HepG2 (cell line): Measurements from ENCODE around the gene RIMOC1. TPM values are rescaled to one million over a fixed set of nuclear protein-coding genes. Genes with fewer than 3 reads are reported as not detected.

Source experiments
- ATAC-seq: fragments of 200-7000 bp; cut with Tn5 transposase; 3 replicates; pipeline ENCODE4 v1.9.1; 2020; ENCODE audit warnings: mild to moderate bottlenecking, moderate library complexity
- BruUV-seq: library from RNA; stranded (reverse); fragments of 400-500 nt; replicated peaks from 2 replicates; lab custom pipeline; 2021; lab: Mats Ljungman, UMichigan
- CTCF ChIA-PET: fragments of 300-600 bp; formaldehyde crosslinking; extraction: SDS; loops from one replicate; lab custom pipeline; 2021; ENCODE audit warnings: low total read pairs, inconsistent platforms, low intra/inter-chr PET ratio; lab: Yijun Ruan, JAX
- POLR2A ChIA-PET: fragments of 350-600 bp; sonication (Branson Sonifier 250); formaldehyde crosslinking; loops from one replicate; lab custom pipeline; 2020; ENCODE audit warnings: antibody characterized with exemption, inconsistent platforms; lab: Yijun Ruan, JAX
- DNase-seq: peaks from one replicate; pipeline ENCODE4 v3.0.0-alpha.2; 2015; ENCODE audit warnings: low spot score
- FAIRE-seq: peaks from 3 replicates; lab custom pipeline; 2011; peaks lifted over from hg19 to GRCh38; lab: Jason Lieb, UNC
- H2AFZ ChIP-seq: one replicate; pipeline ENCODE4 v1.6.1; 2011; ENCODE audit warnings: low read length, inconsistent platforms
- H3K27ac ChIP-seq: fragments of 300-600 bp; 3 replicates; pipeline ENCODE4 v1.8.0; 2011; ENCODE audit warnings: mixed run types, mild to moderate bottlenecking, mixed read lengths, low read length, inconsistent platforms; ENCODE audit not compliant: insufficient read depth; ENCODE audit errors: extremely low read length
- H3K27me3 ChIP-seq, 2 experiments: fragments of 200-600 bp in 1 of 2; 2 replicates in 1 of 2; 3 replicates in 1 of 2; pipeline versions ENCODE4 v1.6.0 to v1.8.0; 2011; ENCODE audit warnings: low read length in 2 of 2, mild to moderate bottlenecking in 2 of 2, moderate library complexity in 2 of 2, inconsistent platforms in 1 of 2; ENCODE audit not compliant: insufficient read depth in 2 of 2, control insufficient read depth in 1 of 2
- H3K36me3 ChIP-seq, 2 experiments: fragments of 200-600 bp in 1 of 2; replicated peaks in 1 of 2; 2 replicates in 1 of 2; 3 replicates in 1 of 2; pipeline versions ENCODE4 v1.5.1 to v1.8.0; 2011; ENCODE audit warnings: low read length in 2 of 2, inconsistent platforms in 1 of 2; ENCODE audit not compliant: insufficient read depth in 2 of 2, control insufficient read depth in 1 of 2
- H3K4me1 ChIP-seq: 2 replicates; pipeline ENCODE4 v1.5.1; 2012; ENCODE audit warnings: low read length, inconsistent platforms; ENCODE audit not compliant: insufficient read depth
- H3K4me2 ChIP-seq: 2 replicates; pipeline ENCODE4 v1.6.0; 2011; ENCODE audit warnings: low read depth, low read length, inconsistent platforms
- H3K4me3 ChIP-seq, 3 experiments: fragments of 200-600 bp in 1 of 3; sonication (generic), shearing (Covaris generic) in 1 of 3; replicated peaks in 1 of 3; 2 replicates each; pipeline ENCODE4 v1.5.1; 2011 to 2016; ENCODE audit warnings: low read length in 3 of 3, inconsistent platforms in 2 of 3, low read depth in 2 of 3, mild to moderate bottlenecking in 2 of 3, control low read depth in 1 of 3, mixed read lengths in 1 of 3; ENCODE audit not compliant: insufficient read depth in 1 of 3
- H3K79me2 ChIP-seq: one replicate; pipeline ENCODE4 v1.6.1; 2011; ENCODE audit warnings: low read length, inconsistent platforms; ENCODE audit not compliant: insufficient read depth
- H3K9ac ChIP-seq: 2 replicates; pipeline ENCODE4 v1.6.0; 2011; ENCODE audit warnings: mild to moderate bottlenecking, low read depth, low read length, inconsistent platforms; ENCODE audit not compliant: insufficient read depth
- H3K9me3 ChIP-seq: 2 replicates; pipeline ENCODE4 v1.5.1; 2012; ENCODE audit warnings: mild to moderate bottlenecking, low read length
- H4K20me1 ChIP-seq: 2 replicates; pipeline ENCODE4 v1.6.0; 2011; ENCODE audit warnings: inconsistent platforms, mild to moderate bottlenecking, low read length, moderate library complexity; ENCODE audit not compliant: insufficient read depth
- AKAP8 ChIP-seq: sonication (generic); formaldehyde crosslinking; IDR thresholded peaks from 2 replicates; pipeline ENCODE4 v1.5.1; 2020; ENCODE audit warnings: mild to moderate bottlenecking, missing genetic modification reagents
- FOXC1 ChIP-seq: sonication (generic); formaldehyde crosslinking; IDR thresholded peaks from 2 replicates; pipeline ENCODE4 v1.8.0; 2022; ENCODE audit warnings: mild to moderate bottlenecking, missing genetic modification reagents, borderline replicate concordance
- PHF8 ChIP-seq: sonication (generic); formaldehyde crosslinking; IDR thresholded peaks from 2 replicates; pipeline ENCODE4 v1.5.0; 2020; ENCODE audit warnings: missing genetic modification reagents
- REXO4 ChIP-seq: sonication (generic); formaldehyde crosslinking; IDR thresholded peaks from 2 replicates; pipeline ENCODE4 v1.8.0; 2022; ENCODE audit warnings: missing genetic modification reagents, mild to moderate bottlenecking, borderline replicate concordance
- SP4 ChIP-seq: sonication (generic); formaldehyde crosslinking; IDR thresholded peaks from 2 replicates; pipeline ENCODE4 v1.8.1; 2023; ENCODE audit warnings: mild to moderate bottlenecking, missing genetic modification reagents
- ZEB1 ChIP-seq: IDR thresholded peaks from 2 replicates; pipeline ENCODE4 v1.6.1; 2012; ENCODE audit warnings: mild to moderate bottlenecking, low read depth, inconsistent platforms; ENCODE audit not compliant: insufficient replicate concordance
- ZNF10 ChIP-seq: sonication (generic); formaldehyde crosslinking; IDR thresholded peaks from 2 replicates; pipeline ENCODE4 v1.4.0; 2020; ENCODE audit warnings: mild to moderate bottlenecking, low read depth, missing genetic modification reagents, borderline replicate concordance
- ZNF136 ChIP-seq: sonication (generic); formaldehyde crosslinking; IDR thresholded peaks from 2 replicates; pipeline ENCODE4 v1.8.1; 2022; ENCODE audit warnings: low read depth, mild to moderate bottlenecking, moderate library complexity, missing genetic modification reagents
- ZNF318 ChIP-seq: sonication (generic); formaldehyde crosslinking; IDR thresholded peaks from 2 replicates; pipeline ENCODE4 v1.4.0; 2020; ENCODE audit warnings: mild to moderate bottlenecking, missing genetic modification reagents
- ZNF484 ChIP-seq: sonication (generic); formaldehyde crosslinking; IDR thresholded peaks from 2 replicates; pipeline ENCODE4 v1.5.1; 2020; ENCODE audit warnings: mild to moderate bottlenecking, low read depth, missing genetic modification reagents, borderline replicate concordance
- ZNF572 ChIP-seq: sonication (generic); formaldehyde crosslinking; IDR thresholded peaks from 2 replicates; pipeline ENCODE4 v1.5.1; 2020; ENCODE audit warnings: mild to moderate bottlenecking, missing genetic modification reagents
- ZNF768 ChIP-seq: sonication (generic); formaldehyde crosslinking; IDR thresholded peaks from 2 replicates; pipeline ENCODE4 v1.4.0; 2020; ENCODE audit warnings: missing genetic modification reagents
- ZNF777 ChIP-seq: sonication (generic); formaldehyde crosslinking; IDR thresholded peaks from 2 replicates; pipeline ENCODE4 v1.4.0; 2020; ENCODE audit warnings: missing genetic modification reagents
- in situ Hi-C: cut with HindIII; loops from 2 replicates; pipeline ENCODE4 v1.10.0; 2017; ENCODE audit warnings: low pct_unique_long_range_greater_than_20kb; ENCODE audit not compliant: extremely low pct_ligation_motif_present
- intact Hi-C: fragments of 100-400 bp; cut with micrococcal nuclease; formaldehyde crosslinking; loops from one replicate; pipeline ENCODE4 v1.10.0; 2022; ENCODE audit not compliant: unreplicated experiment
- polyA plus RNA-seq, 8 experiments: library from polyadenylated mRNA; depleted of rRNA in 3 of 8; stranded (reverse) in 7 of 8; unstranded in 1 of 8; fragments of >200 nt; fragmentation: Illumina TruSeq in 4 of 8; extraction: Trizol in 4 of 8; gene quantifications; 2 replicates each; pipeline versions ENCODE4 v1.2.1 to v1.2.3, GENCODE V29; 2011 to 2016; ENCODE audit warnings: low read depth in 4 of 8, missing spikeins in 1 of 8, mixed read lengths in 1 of 8; ENCODE audit not compliant: insufficient read depth in 1 of 8
- total RNA-seq, 5 experiments: library from RNA; depleted of rRNA; stranded (reverse); fragments of >200 nt; fragmentation: Illumina TruSeq; extraction: Trizol; gene quantifications; 2 replicates each; pipeline ENCODE4 v1.2.3, GENCODE V29; 2016; ENCODE audit warnings: low read depth in 1 of 5
- TF ChIP-seq, protein P1 (sequence below): sonication (generic); formaldehyde crosslinking; conservative IDR thresholded peaks from 2 replicates; pipeline ENCODE4 v1.8.0; 2022; ENCODE audit warnings: low read depth, missing genetic modification reagents
- TF ChIP-seq, protein P2 (sequence below): sonication (generic); formaldehyde crosslinking; IDR thresholded peaks from 2 replicates; pipeline ENCODE4 v1.4.0; 2020; ENCODE audit warnings: mild to moderate bottlenecking, missing genetic modification reagents

RIMOC1 gene
- total and polyA plus RNA-seq, 2 of the 13 experiments (the other 11 are each of a cell fraction or from before 2014, with no cell fraction given), result 16.3 to 16.9 TPM

DNA sequence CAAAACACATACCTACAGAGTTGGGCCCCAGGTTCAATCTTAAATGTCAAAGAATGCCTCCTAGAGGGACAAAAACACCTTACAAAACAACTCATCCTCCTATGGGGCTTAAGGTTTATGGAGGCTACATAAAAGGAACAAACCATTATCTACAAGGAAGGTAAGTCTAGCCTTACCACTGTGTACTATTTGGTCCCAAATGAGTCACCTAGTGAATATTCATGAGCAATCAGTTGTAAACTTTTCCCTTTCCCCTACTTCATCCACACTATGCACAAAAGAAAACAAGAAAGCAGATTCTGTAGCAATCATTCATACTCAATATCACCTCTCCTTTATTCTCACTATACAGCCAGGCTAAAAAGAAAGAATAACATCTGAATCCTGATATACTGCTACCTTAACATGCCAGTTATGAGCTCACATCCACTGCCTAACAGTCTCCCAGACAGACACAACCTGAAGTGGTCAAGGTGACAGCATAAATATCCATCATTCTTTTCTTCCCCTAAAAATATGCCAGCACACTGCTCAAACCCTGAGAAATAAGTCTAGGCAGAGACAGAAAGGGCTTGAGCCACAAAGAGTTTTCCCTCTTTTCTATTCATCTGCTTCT is 40.2 kb upstream of the RIMOC1 start:
- H3K4me1 ChIP-seq, result no peaks in the 10 kb centered on the region
- H3K79me2 ChIP-seq, result no peaks in the 10 kb centered on the region
- DNase-seq, result no peak
- no peaks in the 10 kb centered on the region for H3K27me3 ChIP-seq
- ATAC-seq, result no peak
- H4K20me1 ChIP-seq, result no peaks in the 10 kb centered on the region
- intact Hi-C loops (no loop called here), in situ Hi-C loops (loop anchor here (25.0 kb wide), 2 partner anchors 723 to 898 kb away; partner anchors contain the start of gene CCDC152)
- no peak overlapping the region for H3K27ac ChIP-seq
- FAIRE-seq, result no peak
- no peak overlapping the region for H2AFZ ChIP-seq
- H3K36me3 ChIP-seq, result no peaks in the 10 kb centered on the region
- H3K4me3 ChIP-seq, result no peak overlapping the region
- no peaks in the 10 kb centered on the region for H3K9me3 ChIP-seq
- POLR2A ChIA-PET, result no interaction called here
- no peak overlapping the region for H3K9ac ChIP-seq
- no TSS peak for BruUV-seq
- CTCF ChIA-PET, result no interaction called here
- no peak overlapping the region for H3K4me2 ChIP-seq
- no peak for TF ChIP-seq AKAP8 (CRISPR knock-in tag)
- TF ChIP-seq ZNF572 (CRISPR knock-in tag), result no peak
- no peak for TF ChIP-seq ZNF318 (CRISPR knock-in tag)
- no peak for TF ChIP-seq SP4
- no peak for TF ChIP-seq ZEB1
- no peak for TF ChIP-seq ZNF484 (CRISPR knock-in tag)
- no peak for TF ChIP-seq PHF8
- TF ChIP-seq FOXC1 (CRISPR knock-in tag), result no peak
- TF ChIP-seq, protein P1, sequence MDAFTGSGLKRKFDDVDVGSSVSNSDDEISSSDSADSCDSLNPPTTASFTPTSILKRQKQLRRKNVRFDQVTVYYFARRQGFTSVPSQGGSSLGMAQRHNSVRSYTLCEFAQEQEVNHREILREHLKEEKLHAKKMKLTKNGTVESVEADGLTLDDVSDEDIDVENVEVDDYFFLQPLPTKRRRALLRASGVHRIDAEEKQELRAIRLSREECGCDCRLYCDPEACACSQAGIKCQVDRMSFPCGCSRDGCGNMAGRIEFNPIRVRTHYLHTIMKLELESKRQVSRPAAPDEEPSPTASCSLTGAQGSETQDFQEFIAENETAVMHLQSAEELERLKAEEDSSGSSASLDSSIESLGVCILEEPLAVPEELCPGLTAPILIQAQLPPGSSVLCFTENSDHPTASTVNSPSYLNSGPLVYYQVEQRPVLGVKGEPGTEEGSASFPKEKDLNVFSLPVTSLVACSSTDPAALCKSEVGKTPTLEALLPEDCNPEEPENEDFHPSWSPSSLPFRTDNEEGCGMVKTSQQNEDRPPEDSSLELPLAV (CRISPR knock-in tag), result no peak
- no peak for TF ChIP-seq REXO4 (CRISPR knock-in tag)
- no peak for TF ChIP-seq ZNF10 (CRISPR knock-in tag)
- TF ChIP-seq ZNF768 (CRISPR knock-in tag), result no peak
- TF ChIP-seq ZNF777 (CRISPR knock-in tag), result no peak
- no peak for TF ChIP-seq ZNF136 (CRISPR knock-in tag)
- TF ChIP-seq, protein P2, sequence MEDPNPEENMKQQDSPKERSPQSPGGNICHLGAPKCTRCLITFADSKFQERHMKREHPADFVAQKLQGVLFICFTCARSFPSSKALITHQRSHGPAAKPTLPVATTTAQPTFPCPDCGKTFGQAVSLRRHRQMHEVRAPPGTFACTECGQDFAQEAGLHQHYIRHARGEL (CRISPR knock-in tag), result no peak
